AML-193 (cell line): ENCODE measurements around the gene CLMN.
"Not testable (repeated sequence)": the region's sequence is repeated elsewhere in the genome, so short reads cannot be mapped to it uniquely, and the experiment has no call there.

Experiments
- DNase-seq, 2 experiments: peaks; one replicate each; lab custom pipeline; 2025; lab: John Stamatoyannopoulos, UW

The CLMN gene

GRCh38 chr14:95287176-95287754, 32.4 kb downstream of the CLMN start:
- no peak for DNase-seq

DNA sequence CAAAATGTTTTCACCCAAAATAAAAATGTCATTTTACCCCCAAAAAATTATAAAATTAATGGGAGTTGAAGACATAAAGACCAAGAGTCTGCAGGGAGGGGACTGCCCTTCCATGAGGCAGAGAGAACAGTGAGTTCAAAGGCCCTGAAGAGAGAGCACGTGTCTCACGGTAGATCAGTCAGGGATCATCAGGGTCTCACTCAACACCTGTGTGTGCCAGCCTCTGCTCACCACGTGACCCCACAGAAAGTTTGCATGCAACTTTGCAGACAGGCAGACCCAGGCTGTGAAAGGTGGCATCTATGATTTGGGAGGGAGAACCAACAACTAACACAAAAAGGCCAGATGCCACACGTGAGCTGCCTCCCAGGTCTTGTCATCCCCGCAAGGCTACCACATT, 33.1 kb downstream of the CLMN start:
- DNase-seq = no peak

DNA sequence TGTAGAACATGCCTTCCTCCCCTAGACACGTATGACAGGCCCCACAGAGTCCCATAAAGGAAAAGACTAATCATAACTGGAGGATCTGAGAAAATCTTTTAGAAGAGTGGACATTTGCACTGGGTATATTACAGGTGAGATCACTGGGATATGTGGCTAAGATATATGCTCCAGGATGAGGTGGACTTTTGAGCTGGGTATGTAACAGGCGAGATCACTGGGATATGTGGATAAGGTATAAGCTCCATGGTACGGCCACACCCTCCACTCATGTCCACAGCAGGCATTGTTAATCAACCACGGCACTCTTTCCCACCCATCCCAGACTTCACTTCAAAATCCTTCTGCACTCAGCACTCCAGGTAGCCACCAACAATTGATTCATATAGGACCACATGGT, 34.1 kb downstream of the CLMN start:
- no peak for DNase-seq

GRCh38 chr14:95283802-95284201, 35.9 kb downstream of the CLMN start:
- DNase-seq = not testable (repeated sequence)

DNA sequence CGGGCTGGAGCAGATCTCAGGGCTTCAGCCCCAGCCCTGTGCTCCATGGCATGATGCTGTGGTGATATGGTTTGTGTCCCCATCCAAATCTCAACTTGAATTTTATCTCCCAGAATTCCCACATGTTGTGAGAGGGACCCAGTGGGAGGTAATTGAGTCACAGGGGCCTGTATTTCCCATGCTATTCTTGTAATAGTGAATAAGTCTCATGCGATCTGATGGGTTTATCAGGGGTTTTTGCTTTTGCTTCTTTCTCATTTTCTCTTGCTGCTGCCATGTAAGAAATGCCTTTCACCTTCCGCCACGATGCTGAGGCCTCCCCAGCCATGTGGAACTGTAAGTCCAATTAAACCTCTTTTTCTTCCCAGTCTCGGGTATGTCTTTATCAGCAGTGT, 36.7 kb downstream of the CLMN start:
- not testable (repeated sequence) for DNase-seq

- DNase-seq = no peak
Observed at GRCh38 chr14:95282354-95282985, 37.2 kb downstream of the CLMN start.

GRCh38 chr14:95281560-95282176, 38.0 kb downstream of the CLMN start:
- DNase-seq = no peak

DNA sequence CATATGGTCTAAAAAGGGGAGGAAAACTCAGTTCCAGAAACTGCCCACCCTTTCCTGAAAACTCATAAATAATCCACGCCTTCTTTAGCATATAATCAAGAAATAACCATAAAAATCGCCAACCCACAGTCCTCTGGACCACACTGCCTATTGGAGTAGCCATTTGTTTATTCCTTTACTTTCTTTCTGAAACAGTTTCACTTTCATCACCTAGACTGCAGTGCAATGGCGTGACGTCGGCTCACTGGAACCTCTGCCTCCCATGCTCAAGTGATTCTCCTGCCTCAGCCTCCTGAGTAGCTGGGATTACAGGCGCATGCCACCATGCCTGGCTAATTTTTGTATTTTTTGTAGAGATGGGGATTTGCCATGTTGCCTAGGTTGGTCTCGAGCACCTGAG, 44.2 kb downstream of the CLMN start:
- no peak for DNase-seq

GRCh38 chr14:95274874-95275273, 44.8 kb downstream of the CLMN start:
- DNase-seq = no peak

DNA sequence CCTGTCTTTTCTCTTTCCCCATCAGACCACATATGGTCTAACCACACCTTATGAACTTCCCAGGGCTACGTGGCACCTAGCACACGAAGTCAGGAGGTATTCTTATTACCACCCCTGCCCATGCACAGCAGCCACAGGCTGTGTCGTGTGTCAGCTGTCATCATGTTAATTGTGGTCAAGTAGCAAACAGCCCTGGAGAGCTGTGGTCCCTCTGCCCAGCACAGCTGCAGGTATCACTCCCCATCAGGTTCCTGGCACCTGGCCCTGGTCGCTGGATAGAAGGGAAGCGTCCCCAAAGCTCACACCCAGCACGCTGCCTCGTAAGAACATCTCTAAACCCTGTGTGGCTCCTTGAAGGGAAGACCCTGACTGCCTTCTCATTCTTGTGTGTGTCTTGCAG, 45.4 kb downstream of the CLMN start:
- DNase-seq = no peak

- DNase-seq = no peak
Observed at GRCh38 chr14:95273001-95273978, 46.4 kb downstream of the CLMN start.

DNA sequence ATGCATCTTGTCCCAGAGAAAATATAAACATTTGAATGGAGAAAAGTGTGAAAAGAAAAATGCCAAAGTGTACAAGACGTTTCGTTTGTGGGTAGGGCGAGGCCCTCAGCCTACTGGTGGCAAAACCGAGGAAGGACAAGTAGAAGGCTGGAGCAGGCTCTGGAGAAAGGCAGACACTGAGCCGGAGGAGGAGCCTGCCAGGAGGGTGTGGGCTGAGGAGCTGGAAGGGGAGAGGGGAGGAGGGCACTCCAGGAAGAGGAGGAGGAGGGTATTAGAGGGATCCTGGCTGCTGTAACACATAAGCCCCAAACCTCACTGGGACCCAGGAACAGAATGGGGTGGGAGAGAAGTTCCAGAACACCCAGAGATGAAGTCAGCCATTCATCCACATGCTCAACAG, 47.7 kb downstream of the CLMN start:
- no peak for DNase-seq

GRCh38 chr14:95270203-95270602, 49.5 kb downstream of the CLMN start:
- DNase-seq = no peak

- no peak for DNase-seq
Observed at GRCh38 chr14:95269493-95269892, 50.2 kb downstream of the CLMN start.

- DNase-seq = no peak
Observed at GRCh38 chr14:95268350-95268749, 51.4 kb downstream of the CLMN start.

DNA sequence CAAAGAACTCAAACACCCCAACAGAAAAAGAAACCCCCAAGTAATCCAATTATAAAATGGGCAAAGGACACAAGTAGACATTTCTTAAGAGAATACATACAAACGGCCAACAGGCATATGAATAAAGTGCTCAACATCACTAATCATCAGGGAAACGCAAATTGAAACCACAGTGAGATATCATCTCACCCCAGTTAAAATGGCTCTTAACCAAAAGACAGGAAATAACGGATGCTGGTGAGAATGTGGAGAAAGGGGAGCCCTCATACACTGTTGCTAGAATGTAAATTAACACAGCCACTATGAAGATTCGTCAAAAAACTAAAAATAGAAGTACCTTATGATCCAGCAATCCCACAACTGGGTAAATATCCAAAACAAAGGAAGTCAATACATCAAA, 52.4 kb downstream of the CLMN start:
- no peak for DNase-seq

DNA sequence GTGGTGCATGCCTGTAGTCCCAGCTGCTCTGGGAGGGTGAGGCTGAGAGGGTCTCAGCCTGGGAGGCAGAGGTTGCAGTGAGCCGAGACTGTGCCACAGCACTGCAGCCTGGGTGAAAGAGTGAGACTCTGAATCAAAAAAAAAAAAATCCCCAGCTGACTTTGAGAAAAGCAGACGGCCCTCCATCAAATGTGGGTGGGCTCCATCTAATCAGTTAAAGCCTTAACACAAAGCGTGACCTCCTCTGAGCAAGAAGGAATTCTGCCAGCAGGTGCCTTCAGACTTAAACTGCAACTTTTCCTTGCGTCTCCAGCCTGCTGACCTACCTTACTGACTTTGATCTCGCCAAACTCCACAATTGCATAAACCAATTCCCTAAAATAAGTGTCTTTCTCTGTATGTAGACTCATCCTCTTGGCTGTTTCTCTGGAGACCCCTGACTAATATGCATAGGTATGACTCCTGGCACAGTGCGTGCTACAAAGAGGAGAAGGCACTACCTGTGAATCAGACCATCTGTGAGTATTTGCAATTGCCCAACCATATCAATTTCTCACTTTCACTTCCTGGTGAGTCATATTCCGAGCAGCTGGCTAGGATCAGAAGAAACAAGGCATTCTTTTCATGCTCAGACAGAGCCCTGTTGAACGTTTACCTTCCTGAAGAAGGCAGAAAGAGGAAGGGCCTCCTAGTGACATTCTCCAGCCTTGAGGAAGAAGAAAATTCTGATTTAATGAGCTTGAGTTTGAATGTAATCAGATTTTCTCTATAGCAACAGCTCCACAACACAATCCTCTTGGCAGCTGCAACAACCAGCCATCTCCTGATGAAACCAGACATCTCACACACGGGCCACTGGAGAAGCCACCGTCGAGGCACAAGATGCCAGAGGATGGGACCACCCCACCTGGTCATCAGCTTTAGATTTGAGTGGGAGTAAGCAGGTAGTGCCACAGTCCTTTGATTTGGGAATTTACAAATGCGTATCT, 54.3 kb downstream of the CLMN start:
- DNase-seq = peak; percentile 54

- no peak for DNase-seq
Observed at GRCh38 chr14:95264271-95264973, 55.3 kb downstream of the CLMN start.

- no peak for DNase-seq
Observed at GRCh38 chr14:95263527-95264231, 56.0 kb downstream of the CLMN start.

- DNase-seq = no peak
Observed at GRCh38 chr14:95262511-95262891, 57.2 kb downstream of the CLMN start.
